DMS114 treated with DMSO at 0.1 percent for 48 hours (cell line): ENCODE data around the gene ACCSL.

Experiments used
- DNase-seq: peaks from one replicate; lab custom pipeline; 2025; ENCODE audit not compliant: unreplicated experiment; lab: John Stamatoyannopoulos, UW

The ACCSL gene

DNA sequence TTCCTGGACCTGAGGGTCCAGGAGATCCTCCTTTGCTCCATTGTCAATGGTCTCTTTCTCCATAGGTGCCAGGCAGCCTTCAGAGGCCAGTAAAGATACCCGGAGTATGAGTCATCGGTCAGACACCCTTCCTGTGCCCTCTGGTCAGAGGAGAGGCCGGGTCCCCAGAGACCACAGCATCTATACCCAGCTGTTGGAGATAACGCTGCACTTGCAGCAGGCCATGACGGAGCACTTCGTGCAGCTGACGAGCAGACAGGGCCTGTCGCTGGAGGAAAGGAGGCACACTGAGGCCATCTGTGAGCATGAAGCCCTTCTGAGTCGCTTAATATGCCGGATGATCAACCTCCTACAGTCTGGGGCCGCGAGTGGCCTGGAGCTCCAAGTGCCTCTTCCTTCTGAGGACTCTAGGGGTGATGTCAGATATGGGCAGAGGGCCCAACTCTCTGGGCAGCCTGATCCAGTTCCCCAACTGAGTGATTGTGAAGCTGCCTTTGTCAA is at the start of gene ACCSL:
ACCSL (plus strand) TSS at position 51 of the 501 bp plus-strand sequence; CDS start at position 107, 56 bp downstream.
- DNase-seq = no peak

DNA sequence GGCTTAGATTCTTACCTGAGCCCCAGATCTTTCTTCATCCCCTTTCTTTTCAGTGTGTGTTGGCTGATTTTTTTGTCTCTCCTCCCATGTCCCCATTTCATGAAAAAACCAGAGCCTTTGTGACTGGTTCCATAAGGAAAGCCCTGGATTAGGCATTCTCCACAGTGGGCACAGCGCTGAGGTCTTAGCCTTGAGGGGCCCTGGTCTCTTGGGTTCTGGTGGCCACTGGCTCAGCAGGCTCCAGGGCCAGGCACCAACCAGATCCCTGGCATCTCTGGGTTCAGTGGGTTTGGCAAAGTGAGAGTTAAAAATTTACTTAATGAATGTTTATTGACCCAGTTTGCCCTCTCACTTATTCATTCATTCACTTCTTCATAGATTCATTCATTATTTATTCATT is 49.5 kb upstream of the ACCSL start:
- DNase-seq = no peak

DNA sequence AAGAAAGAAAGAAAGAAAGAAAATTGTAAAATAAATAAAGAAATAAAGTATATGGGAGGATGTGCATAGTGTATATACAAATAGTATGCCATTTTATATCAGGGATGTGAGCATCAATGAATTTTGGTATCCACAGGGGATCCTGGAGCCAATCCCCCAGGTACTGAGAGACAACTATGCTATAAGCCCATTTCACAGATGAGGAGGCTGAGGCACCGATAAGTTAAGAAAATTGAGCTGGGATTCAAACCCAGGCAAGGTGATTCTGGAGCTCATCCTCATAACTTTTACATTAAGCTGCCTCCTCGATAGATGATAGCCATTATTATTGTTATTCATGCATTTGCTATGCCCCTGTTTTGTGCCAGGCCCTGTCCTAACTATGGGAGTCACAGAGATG is 47.0 kb upstream of the ACCSL start:
- DNase-seq = no peak

DNA sequence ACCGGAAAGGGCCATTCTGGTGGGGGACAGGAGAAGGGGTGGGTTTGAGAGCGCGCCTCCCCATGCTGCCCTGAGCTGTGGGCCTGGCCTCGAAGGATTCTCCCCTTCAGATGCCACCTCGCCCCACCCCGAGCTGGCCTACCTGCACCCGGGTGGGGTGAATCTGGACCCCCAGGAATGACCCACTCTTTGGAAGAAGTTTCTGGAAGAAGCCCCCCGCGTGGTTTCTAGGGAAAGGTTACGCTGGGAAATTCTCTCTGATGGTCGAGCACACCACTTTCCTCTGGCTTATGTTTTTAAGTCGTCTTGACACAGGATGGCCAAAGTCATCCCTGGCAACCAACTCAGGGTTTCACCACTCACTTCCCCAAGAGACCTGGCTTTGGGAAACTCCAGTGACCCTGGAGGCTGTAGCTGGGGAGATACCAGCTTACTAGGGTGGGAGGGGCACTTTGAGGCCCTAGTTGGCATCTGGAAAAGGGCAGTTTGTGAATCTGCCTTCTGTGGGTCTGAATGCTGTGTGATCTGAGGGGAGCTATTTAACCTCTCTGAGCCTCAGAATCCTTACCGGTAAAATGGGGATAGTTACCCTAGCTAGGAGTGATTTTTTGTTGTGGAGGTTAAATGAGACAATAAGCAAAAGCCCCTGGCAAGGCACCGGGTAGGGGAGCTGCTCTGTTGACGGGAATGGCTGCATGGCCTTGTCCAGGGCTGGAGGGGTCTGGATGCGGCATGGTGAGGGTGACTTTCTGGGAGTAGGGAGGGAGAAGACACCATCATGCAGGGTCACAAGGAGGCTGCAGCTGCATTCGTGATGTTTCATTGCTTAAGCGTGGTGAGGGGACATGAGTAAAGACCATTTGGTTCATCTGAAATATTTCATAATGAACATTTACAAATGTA is 45.3 kb upstream of the ACCSL start:
- no peak for DNase-seq

- no peak for DNase-seq
These were observed 43.9 kb upstream of the ACCSL start for GRCh38 chr11:44003736-44004451.

DNA sequence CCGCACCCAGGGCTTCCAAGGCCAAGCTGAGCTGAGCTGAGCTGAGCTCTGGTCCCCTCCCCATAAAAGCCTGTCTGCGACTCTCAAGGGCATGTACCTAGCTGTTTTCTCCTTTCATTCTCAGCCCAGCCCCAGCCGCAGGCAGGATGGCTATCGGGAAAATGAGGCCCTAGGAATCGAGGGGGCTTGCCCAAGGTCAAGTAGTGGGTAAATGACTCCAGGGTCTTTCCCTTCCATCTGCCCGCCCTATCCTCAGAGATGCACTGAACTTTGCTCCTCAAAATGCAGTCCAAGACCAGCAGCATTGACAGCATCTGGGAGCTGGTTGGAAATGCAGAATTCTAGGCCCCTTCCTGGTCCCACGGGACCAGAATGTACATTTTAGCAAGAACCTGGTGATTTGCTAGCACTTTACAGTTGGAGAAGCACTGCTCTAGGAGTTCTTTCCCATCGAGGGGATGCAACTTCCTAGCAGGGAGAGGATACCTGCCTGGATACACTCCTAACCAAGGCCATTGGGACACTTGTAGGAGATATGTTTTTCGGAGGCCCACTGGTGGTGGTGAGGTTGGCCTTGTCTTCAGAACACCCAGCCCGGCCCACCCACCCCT is 43.2 kb upstream of the ACCSL start:
- DNase-seq = no peak

DNA sequence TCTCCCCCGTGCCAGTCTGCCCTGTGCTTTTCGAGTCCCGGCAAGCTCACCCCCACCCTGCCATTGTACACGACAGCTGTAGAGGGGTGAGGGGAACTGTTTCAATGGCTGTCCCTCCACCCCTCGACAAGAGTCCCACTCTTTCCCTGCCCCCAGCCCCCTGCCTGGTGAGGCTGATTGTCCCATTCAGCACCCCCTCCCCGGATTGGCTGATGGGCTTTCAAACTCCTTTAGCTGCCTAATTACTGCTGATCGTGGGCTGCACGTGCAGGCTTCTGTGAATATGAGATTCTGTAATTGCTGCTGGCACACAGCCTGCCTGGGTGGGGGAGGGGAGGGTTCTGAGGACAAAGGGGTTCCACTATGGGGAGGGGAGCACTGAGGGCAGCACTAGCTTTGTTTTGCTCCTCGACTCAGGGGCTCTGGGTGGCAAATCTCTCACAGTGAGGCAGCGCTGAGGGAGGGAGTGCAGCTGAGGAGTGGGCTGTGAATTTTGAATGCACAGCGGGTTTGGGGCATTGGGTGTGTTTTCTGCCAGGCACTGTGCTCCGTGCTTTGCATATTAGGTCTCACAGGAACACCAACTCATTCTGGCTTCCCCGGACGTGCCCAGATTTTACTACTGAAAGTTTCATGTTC is 42.6 kb upstream of the ACCSL start:
- no peak for DNase-seq

GRCh38 chr11:44005956-44006355 is 41.8 kb upstream of the ACCSL start:
- DNase-seq = no peak

- DNase-seq = no peak
These were observed 40.8 kb upstream of the ACCSL start for GRCh38 chr11:44006917-44007361.

GRCh38 chr11:44007481-44008087 is 40.2 kb upstream of the ACCSL start:
- DNase-seq = no peak

- no peak for DNase-seq
These were observed 39.7 kb upstream of the ACCSL start for GRCh38 chr11:44008088-44008501.

DNA sequence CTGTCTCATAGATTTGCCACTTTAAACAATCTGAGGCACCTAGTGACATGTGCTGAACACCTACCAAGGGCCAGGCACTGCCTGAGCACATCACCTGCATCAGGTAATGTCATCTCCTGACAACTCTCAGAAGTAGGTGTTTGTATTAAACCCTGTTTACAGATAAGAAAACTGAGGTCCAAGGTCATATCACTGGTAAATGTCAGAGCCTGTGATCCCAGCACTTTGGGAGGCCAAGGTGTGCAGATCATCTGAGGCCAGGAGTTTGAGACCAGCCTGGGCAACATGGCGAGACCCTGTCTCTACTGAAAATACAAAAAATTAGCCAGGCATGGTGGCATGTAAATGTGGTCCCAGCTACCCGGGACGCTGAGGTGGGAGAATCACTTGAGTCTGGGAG is 39.1 kb upstream of the ACCSL start:
- DNase-seq = no peak

DNA sequence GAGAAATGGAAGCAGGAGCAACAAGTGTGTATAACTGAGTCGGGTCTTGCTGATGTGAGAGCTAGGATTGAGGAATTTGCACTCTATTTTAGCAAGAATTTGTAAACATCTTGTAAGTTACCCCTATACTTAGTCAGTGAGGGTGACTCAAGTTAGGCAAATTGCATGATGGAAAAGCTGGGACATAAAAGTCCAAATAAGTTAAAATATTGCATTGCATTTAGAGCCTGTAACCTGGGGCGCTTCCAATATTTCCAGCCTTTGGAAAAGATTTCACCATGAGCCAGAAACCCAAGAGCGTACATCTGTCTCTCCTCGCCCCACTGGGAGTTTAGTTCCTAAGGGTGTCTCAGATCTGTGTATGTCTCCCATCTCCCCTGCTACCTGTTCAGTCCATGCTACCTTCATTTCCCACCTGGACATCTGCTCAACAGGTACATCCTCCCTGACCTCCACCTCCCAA is 37.0 kb upstream of the ACCSL start:
- DNase-seq = no peak

DNA sequence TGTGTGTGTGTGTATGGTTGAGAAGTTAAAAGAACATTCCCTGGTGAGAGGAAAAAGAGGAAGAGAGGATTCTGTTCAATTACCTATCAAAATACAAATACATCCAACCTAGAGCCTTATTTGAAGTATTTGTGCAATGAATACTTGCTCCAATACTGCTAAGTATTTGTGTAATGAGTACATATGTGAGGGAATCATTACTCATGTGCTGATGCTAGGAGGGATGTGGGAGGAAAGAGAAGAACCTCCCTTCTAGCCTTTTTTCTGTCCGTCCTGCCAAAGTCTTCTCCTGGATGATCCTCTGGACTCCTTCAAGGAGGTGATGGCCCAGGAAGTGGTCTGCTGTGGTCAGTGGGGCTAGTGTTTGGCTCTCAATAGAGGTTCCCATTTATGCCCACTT is 36.0 kb upstream of the ACCSL start:
- DNase-seq = no peak

DNA sequence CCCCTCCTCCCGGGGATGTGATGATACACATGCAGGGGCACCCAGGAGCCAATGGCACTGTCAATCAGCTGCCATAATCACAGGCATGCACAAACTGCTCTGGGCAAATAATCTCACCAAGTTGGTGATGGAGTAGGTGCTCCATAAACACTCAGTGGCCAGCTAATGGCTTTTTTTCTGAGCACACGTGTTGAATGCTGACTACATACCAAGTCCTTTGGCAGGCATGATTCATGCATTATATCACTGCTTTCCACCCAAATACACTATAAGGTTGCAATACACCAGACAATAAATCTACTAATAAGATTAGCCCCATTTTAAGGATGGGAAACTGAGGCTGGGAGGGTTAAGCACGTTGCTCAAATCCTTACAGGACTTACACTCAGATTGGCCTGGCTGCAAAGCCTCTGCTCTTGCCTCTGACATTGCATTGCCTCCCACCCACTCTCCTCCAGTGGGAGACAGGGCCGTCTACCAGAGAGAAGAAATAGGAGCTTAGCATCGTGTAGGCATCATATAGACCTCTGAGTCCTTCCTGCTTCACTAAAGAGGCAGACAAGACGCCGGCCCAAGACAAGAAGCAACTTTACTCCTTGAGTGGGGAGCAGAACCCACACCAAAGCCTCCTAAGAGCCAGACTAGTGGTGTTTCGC is 32.7 kb upstream of the ACCSL start:
- no peak for DNase-seq

DNA sequence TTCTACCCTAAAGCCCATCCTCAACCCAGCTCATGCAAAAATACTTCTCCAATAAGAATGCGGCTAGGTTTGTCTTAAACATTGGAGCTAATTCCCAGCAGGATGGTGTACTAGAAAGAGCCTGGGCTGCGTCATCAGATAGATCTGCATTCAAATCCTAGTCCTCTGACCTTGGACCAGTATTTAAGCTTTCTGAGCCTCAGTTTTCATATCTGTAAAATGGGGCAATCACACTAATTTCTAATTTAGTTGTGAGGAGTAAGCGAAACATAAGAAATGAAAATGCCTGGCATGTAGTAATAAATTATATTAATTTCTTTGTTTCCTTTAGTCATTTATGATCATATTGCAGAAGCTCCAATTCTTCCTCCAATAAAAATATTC is 32.2 kb upstream of the ACCSL start:
- DNase-seq = no peak

DNA sequence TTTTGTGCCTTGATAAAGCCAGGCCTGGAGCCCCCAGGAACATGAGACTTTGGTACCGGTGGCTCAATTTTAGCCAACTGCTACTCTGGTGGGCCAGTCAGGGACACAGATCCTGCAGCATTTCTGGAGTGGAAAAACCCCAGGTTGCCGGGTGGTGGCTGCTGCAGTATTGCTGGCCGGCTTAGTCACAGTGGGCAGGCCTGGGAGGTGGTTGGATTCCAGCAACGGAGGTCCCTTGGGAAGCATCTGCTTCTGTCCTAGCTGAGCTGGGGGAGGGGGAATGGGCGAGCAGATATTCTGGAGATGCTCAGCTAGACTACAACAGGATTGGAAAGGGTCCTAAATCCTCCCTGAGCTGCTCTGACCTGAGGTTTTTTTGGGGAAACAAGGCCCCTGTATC is 31.6 kb upstream of the ACCSL start:
- DNase-seq = no peak

DNA sequence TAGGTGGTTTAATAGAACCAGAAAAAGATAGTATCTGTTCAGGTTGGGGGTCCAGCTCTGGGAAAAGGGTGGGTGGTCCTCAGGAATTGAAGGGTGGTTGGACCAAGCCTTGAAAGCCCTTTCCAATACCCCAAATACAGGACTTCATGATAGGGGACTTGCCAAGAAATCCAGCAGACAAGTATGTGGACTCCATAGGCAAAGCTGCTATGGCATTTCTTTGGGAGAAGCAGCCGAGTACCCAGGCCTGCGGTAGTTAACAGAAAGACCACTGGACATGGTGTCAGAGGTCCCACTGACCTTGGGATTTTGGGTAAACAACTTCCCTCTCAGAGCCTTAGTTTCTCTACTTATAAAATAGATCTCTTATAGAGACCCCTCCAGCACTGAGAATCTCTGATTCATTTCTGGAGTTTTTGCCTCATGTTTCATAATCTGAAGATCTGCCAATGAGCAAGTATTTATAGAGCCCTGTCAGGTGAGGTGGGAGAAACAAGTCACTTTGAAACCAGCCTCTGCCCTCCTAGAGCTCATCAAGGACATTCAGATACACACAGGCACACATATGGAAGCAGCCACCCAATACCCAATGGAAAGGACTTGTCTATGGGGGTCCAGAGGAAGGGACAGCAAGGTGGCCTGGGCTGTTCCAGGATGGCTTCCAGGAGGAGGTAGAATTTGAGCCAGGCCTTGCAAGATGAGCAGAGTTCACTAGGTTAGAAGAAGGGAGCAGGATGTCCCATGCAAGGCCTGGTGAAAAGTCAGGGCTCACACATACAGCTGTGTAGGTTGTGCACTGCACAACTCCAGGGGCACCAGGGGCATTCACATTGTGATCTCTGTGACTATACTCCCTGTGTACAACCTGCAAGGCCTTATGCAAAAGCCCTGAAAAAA is 31.0 kb upstream of the ACCSL start:
- DNase-seq = no peak
